HepG2 (cell line): ENCODE data around the gene SHE. TPM values are rescaled to one million over a fixed set of nuclear protein-coding genes. Genes with fewer than 3 reads are reported as not detected.
A peak's percentile ranks its signal among the peaks of the same experiment; 100 is the strongest.

ENCODE experiments used
- FOXM1 ChIP-seq: sonication (generic); formaldehyde crosslinking; IDR thresholded peaks from 2 replicates; pipeline ENCODE4 v1.5.0; 2020; ENCODE audit warnings: missing genetic modification reagents
- MAZ ChIP-seq, 2 experiments: sonication (generic) in 1 of 2; formaldehyde crosslinking in 1 of 2; IDR thresholded peaks; 2 replicates each; pipeline versions ENCODE4 v1.5.0 to v1.6.1; 2012 to 2020; ENCODE audit warnings: low read depth in 2 of 2, mild to moderate bottlenecking in 2 of 2, borderline replicate concordance in 1 of 2, improper control_type of control experiment in 1 of 2, low read length in 1 of 2, missing genetic modification reagents in 1 of 2, moderate library complexity in 1 of 2
- NR0B2 ChIP-seq: sonication (generic); formaldehyde crosslinking; IDR thresholded peaks from 2 replicates; pipeline ENCODE4 v1.4.0; 2020; ENCODE audit warnings: mild to moderate bottlenecking, missing genetic modification reagents
- ONECUT2 ChIP-seq: sonication (generic); formaldehyde crosslinking; IDR thresholded peaks from 2 replicates; pipeline ENCODE4 v1.4.0; 2020; ENCODE audit warnings: missing genetic modification reagents
- POLR2A ChIP-seq, 2 experiments: IDR thresholded peaks; 2 replicates each; pipeline ENCODE4 v1.6.1; 2011; ENCODE audit warnings: low read depth in 2 of 2, low read length in 2 of 2, mild to moderate bottlenecking in 1 of 2, moderate library complexity in 1 of 2; ENCODE audit not compliant: insufficient read depth in 1 of 2
- PRPF4 ChIP-seq: fragments of 200-400 bp; formaldehyde crosslinking; IDR thresholded peaks from 2 replicates; pipeline ENCODE4 v1.6.1; 2016; ENCODE audit warnings: low read length, low read depth; ENCODE audit not compliant: poor library complexity, severe bottlenecking
- SNRNP70 ChIP-seq: fragments of 200-400 bp; formaldehyde crosslinking; IDR thresholded peaks from 2 replicates; pipeline ENCODE4 v1.6.1; 2017; ENCODE audit warnings: mild to moderate bottlenecking, low read depth, low read length, moderate library complexity
- SRSF9 ChIP-seq: fragments of 200-400 bp; formaldehyde crosslinking; IDR thresholded peaks from 2 replicates; pipeline ENCODE4 v1.6.1; 2018; ENCODE audit warnings: borderline replicate concordance, mild to moderate bottlenecking, low read depth, low read length; ENCODE audit not compliant: insufficient read depth, poor library complexity, severe bottlenecking
- TFE3 ChIP-seq: IDR thresholded peaks from 2 replicates; pipeline ENCODE4 v1.6.1; 2016
- ZNF30 ChIP-seq: sonication (generic); formaldehyde crosslinking; IDR thresholded peaks from 2 replicates; pipeline ENCODE4 v1.5.0; 2020; ENCODE audit warnings: mild to moderate bottlenecking, missing genetic modification reagents
- ZNF33A ChIP-seq: sonication (generic); formaldehyde crosslinking; IDR thresholded peaks from 2 replicates; pipeline ENCODE4 v1.5.1; 2020; ENCODE audit warnings: missing genetic modification reagents, mild to moderate bottlenecking, moderate library complexity, borderline replicate concordance
- ZNF407 ChIP-seq: sonication (generic); formaldehyde crosslinking; IDR thresholded peaks from one replicate; pipeline ENCODE4 v1.5.1; 2020; ENCODE audit warnings: mild to moderate bottlenecking, missing genetic modification reagents; ENCODE audit errors: not compliant biosample characterization
- ZNF570 ChIP-seq: sonication (generic); formaldehyde crosslinking; IDR thresholded peaks from 2 replicates; pipeline ENCODE4 v1.4.0; 2020; ENCODE audit warnings: mild to moderate bottlenecking, missing genetic modification reagents, borderline replicate concordance
- ZNF773 ChIP-seq: sonication (generic); formaldehyde crosslinking; IDR thresholded peaks from 2 replicates; pipeline ENCODE4 v1.4.0; 2020; ENCODE audit warnings: missing genetic modification reagents, borderline replicate concordance
- ZNF800 ChIP-seq: sonication (generic); formaldehyde crosslinking; IDR thresholded peaks from 2 replicates; pipeline ENCODE4 v1.4.0; 2020; ENCODE audit warnings: missing genetic modification reagents
- ZNF883 ChIP-seq: sonication (generic); formaldehyde crosslinking; IDR thresholded peaks from 2 replicates; pipeline ENCODE4 v1.5.1; 2020; ENCODE audit warnings: mild to moderate bottlenecking, missing genetic modification reagents; ENCODE audit errors: not compliant biosample characterization
- polyA plus RNA-seq, 8 experiments: library from polyadenylated mRNA; depleted of rRNA in 3 of 8; stranded (reverse) in 7 of 8; unstranded in 1 of 8; fragments of >200 nt; fragmentation: Illumina TruSeq in 4 of 8; extraction: Trizol in 4 of 8; gene quantifications; 2 replicates each; pipeline versions ENCODE4 v1.2.1 to v1.2.3, GENCODE V29; 2011 to 2016; ENCODE audit warnings: low read depth in 4 of 8, missing spikeins in 1 of 8, mixed read lengths in 1 of 8; ENCODE audit not compliant: insufficient read depth in 1 of 8
- total RNA-seq, 5 experiments: library from RNA; depleted of rRNA; stranded (reverse); fragments of >200 nt; fragmentation: Illumina TruSeq; extraction: Trizol; gene quantifications; 2 replicates each; pipeline ENCODE4 v1.2.3, GENCODE V29; 2016; ENCODE audit warnings: low read depth in 1 of 5

SHE gene
- total and polyA plus RNA-seq, 2 of the 13 experiments (the other 11 are each of a cell fraction or from before 2014, with no cell fraction given) = not detected

GRCh38 chr1:154469844-154470560, 32.2 kb downstream of the SHE start (continued):
- no peak for TF ChIP-seq ZNF407 (CRISPR knock-in tag)
- TF ChIP-seq ZNF883 (CRISPR knock-in tag) = no peak
- no peak for TF ChIP-seq ZNF570 (CRISPR knock-in tag)
- TF ChIP-seq ZNF800 = no peak
- TF ChIP-seq ZNF33A = no peak
- no peak for TF ChIP-seq MAZ (IDR thresholded peaks at IDR 0.05; ENCODE audit: borderline replicate concordance, low read depth, low read length)
- TF ChIP-seq MAZ (CRISPR knock-in tag; IDR thresholded peaks at IDR 0.05; ENCODE audit: low read depth) = no peak
- no peak for TF ChIP-seq ONECUT2 (CRISPR knock-in tag)
- TF ChIP-seq POLR2A (IDR thresholded peaks at IDR 0.05; ENCODE audit: insufficient read depth in 1 of 2, low read depth in 2 of 2, low read length in 2 of 2) = no peak
- TF ChIP-seq SNRNP70 = no peak
- TF ChIP-seq NR0B2 (CRISPR knock-in tag) = no peak
- no peak for TF ChIP-seq ZNF773 (CRISPR knock-in tag)
- TF ChIP-seq PRPF4 = no peak
- no peak for TF ChIP-seq SRSF9
- 0 out of 2 replicates have a peak, but pooled peaks have one; percentile 42 for TF ChIP-seq TFE3 (CRISPR knock-in tag)
- no peak for TF ChIP-seq FOXM1
- TF ChIP-seq ZNF30 (CRISPR knock-in tag) = no peak
